IMR-90 (cell line): Measurements from ENCODE around the gene CRYGC. TPM values are rescaled to one million over a fixed set of nuclear protein-coding genes. Genes with fewer than 3 reads are reported as not detected.

Experiments used
- ATAC-seq: fragments of 200-7000 bp; cut with Tn5 transposase; 2 replicates; pipeline ENCODE4 v1.9.1; 2020; ENCODE audit warnings: low read depth, mild to moderate bottlenecking, moderate library complexity
- BruUV-seq: library from RNA; stranded (reverse); fragments of 400-500 nt; replicated peaks from 2 replicates; lab custom pipeline; 2021; lab: Mats Ljungman, UMichigan
- CTCF ChIA-PET: fragments of 300-600 bp; formaldehyde crosslinking; extraction: SDS; loops from one replicate; lab custom pipeline; 2021; ENCODE audit warnings: antibody characterized with exemption; lab: Yijun Ruan, JAX
- POLR2A ChIA-PET: fragments of 300-600 bp; sonication (Branson Sonifier 250); formaldehyde crosslinking; loops from one replicate; lab custom pipeline; 2022; ENCODE audit warnings: antibody characterized with exemption; ENCODE audit not compliant: unreplicated experiment; lab: Charles Lee
- DNase-seq: peaks from one replicate; pipeline ENCODE4 v3.0.0; 2013
- H2AFZ ChIP-seq: replicated peaks from 2 replicates; pipeline ENCODE3; 2013; ENCODE audit warnings: low read length, mild to moderate bottlenecking; ENCODE audit not compliant: poor library complexity
- H2AK5ac ChIP-seq: 2 replicates; pipeline ENCODE4 v1.6.1; 2013; ENCODE audit warnings: low read depth, low read length, inconsistent platforms
- H2AK9ac ChIP-seq: replicated peaks from 2 replicates; pipeline ENCODE3; 2013; ENCODE audit warnings: mild to moderate bottlenecking, low read depth, low read length, moderate library complexity; ENCODE audit not compliant: poor library complexity
- H2BK120ac ChIP-seq: 2 replicates; pipeline ENCODE4 v1.6.1; 2013; ENCODE audit warnings: low read depth, low read length, inconsistent platforms
- H2BK15ac ChIP-seq: 3 replicates; pipeline ENCODE4 v1.6.1; 2013; ENCODE audit warnings: low read depth, low read length, inconsistent platforms
- H2BK20ac ChIP-seq: 2 replicates; pipeline ENCODE4 v1.6.1; 2013; ENCODE audit warnings: low read depth, mild to moderate bottlenecking, inconsistent platforms, low read length, moderate library complexity
- H2BK5ac ChIP-seq: 2 replicates; pipeline ENCODE4 v1.6.1; 2013; ENCODE audit warnings: mild to moderate bottlenecking, low read depth, low read length, inconsistent platforms; ENCODE audit not compliant: poor library complexity, severe bottlenecking
- H3K14ac ChIP-seq: replicated peaks from 2 replicates; pipeline ENCODE4 v1.6.1; 2013; ENCODE audit warnings: low read depth, low read length, inconsistent platforms
- H3K18ac ChIP-seq: 2 replicates; pipeline ENCODE4 v1.6.1; 2013; ENCODE audit warnings: low read depth, low read length, control low read depth
- H3K23ac ChIP-seq: 2 replicates; pipeline ENCODE4 v1.6.1; 2013; ENCODE audit warnings: low read depth, low read length, inconsistent platforms
- H3K27ac ChIP-seq: 2 replicates; pipeline ENCODE4 v1.5.1; 2013; ENCODE audit warnings: mild to moderate bottlenecking, control low read depth, low read length; ENCODE audit not compliant: insufficient read depth
- H3K27me3 ChIP-seq: 2 replicates; pipeline ENCODE4 v1.6.1; 2013; ENCODE audit warnings: low read length; ENCODE audit not compliant: control insufficient read depth, insufficient read depth
- H3K36me3 ChIP-seq: 2 replicates; pipeline ENCODE4 v1.6.1; 2013; ENCODE audit warnings: low read length, mixed read lengths; ENCODE audit not compliant: control insufficient read depth, insufficient read depth
- H3K4ac ChIP-seq: 2 replicates; pipeline ENCODE4 v1.6.1; 2013; ENCODE audit warnings: low read depth, low read length, inconsistent platforms
- H3K4me1 ChIP-seq: 2 replicates; pipeline ENCODE4 v1.6.1; 2013; ENCODE audit warnings: low read length, mixed read lengths; ENCODE audit not compliant: control insufficient read depth, insufficient read depth
- H3K4me2 ChIP-seq: 2 replicates; pipeline ENCODE4 v1.6.1; 2013; ENCODE audit warnings: low read depth, mild to moderate bottlenecking, control low read depth, low read length, moderate library complexity
- H3K4me3 ChIP-seq: 2 replicates; pipeline ENCODE4 v1.5.1; 2013; ENCODE audit warnings: low read depth, mild to moderate bottlenecking, control low read depth, low read length, moderate library complexity; ENCODE audit not compliant: insufficient read depth
- H3K56ac ChIP-seq: 2 replicates; pipeline ENCODE4 v1.6.1; 2013; ENCODE audit warnings: low read length, inconsistent platforms; ENCODE audit not compliant: insufficient read depth; ENCODE audit errors: extremely low read depth
- H3K79me1 ChIP-seq, 2 experiments: 2 replicates each; pipeline ENCODE4 v1.6.1; 2013; ENCODE audit warnings: low read length in 2 of 2, inconsistent platforms in 1 of 2, low read depth in 1 of 2
- H3K9ac ChIP-seq: 2 replicates; pipeline ENCODE4 v1.6.1; 2013; ENCODE audit warnings: low read depth, low read length, control low read depth
- H3K9me1 ChIP-seq: 2 replicates; pipeline ENCODE4 v1.6.1; 2013; ENCODE audit warnings: low read length, inconsistent platforms; ENCODE audit not compliant: insufficient read depth
- H3K9me3 ChIP-seq: 2 replicates; pipeline ENCODE4 v1.6.1; 2013; ENCODE audit warnings: low read length; ENCODE audit not compliant: control insufficient read depth, insufficient read depth
- H4K20me1 ChIP-seq: 2 replicates; pipeline ENCODE4 v1.6.1; 2013; ENCODE audit warnings: low read length, inconsistent platforms; ENCODE audit not compliant: insufficient read depth
- H4K5ac ChIP-seq: 2 replicates; pipeline ENCODE4 v1.6.1; 2013; ENCODE audit warnings: mild to moderate bottlenecking, low read depth, low read length, control low read depth
- H4K8ac ChIP-seq, 2 experiments: 2 replicates each; pipeline ENCODE4 v1.6.1; 2013; ENCODE audit warnings: low read depth in 2 of 2, low read length in 2 of 2, control low read depth in 1 of 2, inconsistent platforms in 1 of 2
- H4K91ac ChIP-seq: 2 replicates; pipeline ENCODE4 v1.6.1; 2013; ENCODE audit warnings: low read depth, low read length, inconsistent platforms; ENCODE audit not compliant: insufficient read depth
- CEBPB ChIP-seq: IDR thresholded peaks from 2 replicates; pipeline ENCODE4 v1.6.1; 2012; ENCODE audit warnings: low read depth, low read length, improper control_type of control experiment
- MAZ ChIP-seq: IDR thresholded peaks from 2 replicates; pipeline ENCODE4 v1.6.1; 2012; ENCODE audit warnings: low read depth, mild to moderate bottlenecking, low read length, improper control_type of control experiment, moderate library complexity, borderline replicate concordance
- MXI1 ChIP-seq: IDR thresholded peaks from 2 replicates; pipeline ENCODE4 v1.6.1; 2012; ENCODE audit warnings: low read depth, mild to moderate bottlenecking, low read length, moderate library complexity, borderline replicate concordance
- NFE2L2 ChIP-seq: fragments of 150-350 bp; IDR thresholded peaks from 2 replicates; pipeline ENCODE4 v1.6.1; 2016; ENCODE audit warnings: low read depth, mild to moderate bottlenecking, low read length
- POLR2A ChIP-seq: IDR thresholded peaks from 2 replicates; pipeline ENCODE4 v1.6.1; 2012; ENCODE audit warnings: mild to moderate bottlenecking, low read depth, low read length
- RAD21 ChIP-seq: IDR thresholded peaks from 2 replicates; pipeline ENCODE4 v1.6.1; 2012; ENCODE audit warnings: low read length, improper control_type of control experiment
- RCOR1 ChIP-seq: IDR thresholded peaks from 2 replicates; pipeline ENCODE4 v1.6.1; 2012; ENCODE audit warnings: mild to moderate bottlenecking, low read length, improper control_type of control experiment; ENCODE audit not compliant: insufficient replicate concordance
- RFX5 ChIP-seq: IDR thresholded peaks from 2 replicates; pipeline ENCODE4 v1.8.0; 2012; ENCODE audit warnings: low read depth, mild to moderate bottlenecking, low read length, moderate library complexity
- WGBS, 2 experiments: methylation state at CpG; one replicate each; pipeline versions ENCODE4 v1.1.5 to v1.1.7; 2013; ENCODE audit warnings: missing lambda C conversion rate in 2 of 2; ENCODE audit not compliant: insufficient read length in 1 of 2; ENCODE audit errors: extremely low coverage in 2 of 2; 5-methylcytosine and 5-hydroxymethylcytosine counted together
- dilution Hi-C: fragments of 300-500 bp; cut with HindIII; formaldehyde crosslinking; loops from one replicate; pipeline ENCODE4 v1.14.3; 2018; ENCODE audit warnings: low sequenced_read_pairs; ENCODE audit not compliant: unreplicated experiment
- in situ Hi-C: fragments of 300-500 bp; cut with MboI; formaldehyde crosslinking; loops from 3 replicates; pipeline ENCODE4 v1.14.3; 2019; ENCODE audit warnings: low sequenced_read_pairs, inconsistent platforms, mixed read lengths
- intact Hi-C: fragments of 100-400 bp; cut with micrococcal nuclease; formaldehyde crosslinking; loops from 2 replicates; pipeline ENCODE4 v1.10.0; 2022
- polyA plus RNA-seq, 3 experiments: library from polyadenylated mRNA; depleted of rRNA; stranded (reverse); fragments of >200 nt; gene quantifications; 2 replicates each; pipeline ENCODE4 v1.2.3, GENCODE V29; 2012; ENCODE audit warnings: low replicate concordance in 1 of 3
- total RNA-seq: library from RNA; depleted of rRNA; stranded (reverse); fragments of >200 nt; gene quantifications from 2 replicates; pipeline ENCODE4 v1.2.3, GENCODE V29; 2012
- TF ChIP-seq, protein P1 (sequence below): conservative IDR thresholded peaks from 2 replicates; pipeline ENCODE4 v1.5.1; 2012; ENCODE audit warnings: mild to moderate bottlenecking, low read depth, low read length, improper control_type of control experiment

Gene CRYGC
- total and polyA plus RNA-seq, 2 of the 4 experiments (the other 2 are of a cell fraction): not detected

- DNase-seq (no peak), ATAC-seq (no peak)
- Histone ChIP-seq H3K27me3 (peaks cover 15% of the 10 kb centered on the region), H4K5ac (no peak overlapping the region), H3K36me3 (no peaks in the 10 kb centered on the region), H3K18ac (no peak overlapping the region), H2BK15ac (no peak overlapping the region), H3K23ac (no peak overlapping the region), H3K4me2 (no peak overlapping the region), H3K27ac (no peak overlapping the region), H2BK5ac (no peak overlapping the region), H3K4ac (no peak overlapping the region), H2AFZ (no peak overlapping the region), H3K14ac (no peak overlapping the region), H4K8ac (no peak overlapping the region), H4K91ac (no peak overlapping the region), H3K9ac (no peak overlapping the region), H3K79me1 (no peaks in the 10 kb centered on the region), H3K9me1 (no peaks in the 10 kb centered on the region), H2BK120ac (no peak overlapping the region), H2AK9ac (no peak overlapping the region), H4K20me1 (no peaks in the 10 kb centered on the region), H3K4me1 (no peaks in the 10 kb centered on the region), H2AK5ac (no peak overlapping the region), H3K4me3 (no peak overlapping the region), H3K56ac (no peak overlapping the region), H3K9me3 (no peaks in the 10 kb centered on the region), H2BK20ac (no peak overlapping the region)
- no TSS peak for BruUV-seq
- ChIA-PET POLR2A (no interaction called here), CTCF (no interaction called here)
- no CpG with 5 or more reads among the region's 1 CpG for WGBS, 2 experiments
- in situ Hi-C loops (no loop called here), intact Hi-C loops (no loop called here), dilution Hi-C loops (no loop called here)
- no peak for TF ChIP-seq MXI1
- no peak for TF ChIP-seq MAZ
- TF ChIP-seq POLR2A: no peak
- no peak for TF ChIP-seq NFE2L2
- no peak for TF ChIP-seq RFX5
- no peak for TF ChIP-seq RCOR1
- TF ChIP-seq RAD21: no peak
- TF ChIP-seq, protein P1, sequence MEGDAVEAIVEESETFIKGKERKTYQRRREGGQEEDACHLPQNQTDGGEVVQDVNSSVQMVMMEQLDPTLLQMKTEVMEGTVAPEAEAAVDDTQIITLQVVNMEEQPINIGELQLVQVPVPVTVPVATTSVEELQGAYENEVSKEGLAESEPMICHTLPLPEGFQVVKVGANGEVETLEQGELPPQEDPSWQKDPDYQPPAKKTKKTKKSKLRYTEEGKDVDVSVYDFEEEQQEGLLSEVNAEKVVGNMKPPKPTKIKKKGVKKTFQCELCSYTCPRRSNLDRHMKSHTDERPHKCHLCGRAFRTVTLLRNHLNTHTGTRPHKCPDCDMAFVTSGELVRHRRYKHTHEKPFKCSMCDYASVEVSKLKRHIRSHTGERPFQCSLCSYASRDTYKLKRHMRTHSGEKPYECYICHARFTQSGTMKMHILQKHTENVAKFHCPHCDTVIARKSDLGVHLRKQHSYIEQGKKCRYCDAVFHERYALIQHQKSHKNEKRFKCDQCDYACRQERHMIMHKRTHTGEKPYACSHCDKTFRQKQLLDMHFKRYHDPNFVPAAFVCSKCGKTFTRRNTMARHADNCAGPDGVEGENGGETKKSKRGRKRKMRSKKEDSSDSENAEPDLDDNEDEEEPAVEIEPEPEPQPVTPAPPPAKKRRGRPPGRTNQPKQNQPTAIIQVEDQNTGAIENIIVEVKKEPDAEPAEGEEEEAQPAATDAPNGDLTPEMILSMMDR: no peak
- no peak for TF ChIP-seq CEBPB
Observed at GRCh38 chr2:208122248-208122647, 7.4 kb downstream of the CRYGC start.
